ENCODE data around the gene MISFA. TPM values are rescaled to one million over a fixed set of nuclear protein-coding genes. Genes with fewer than 3 reads are reported as not detected.
A peak's percentile ranks its signal among the peaks of the same experiment; 100 is the strongest.
"Not testable (repeated sequence)": the region's sequence is repeated elsewhere in the genome, so short reads cannot be mapped to it uniquely, and the experiment has no call there.

Gene MISFA
- total RNA-seq, 5 donors from 2014 or later (not counting 1 experiment from before 2014, with no cell fraction given): 0.59 TPM; not detected in 4

DNA sequence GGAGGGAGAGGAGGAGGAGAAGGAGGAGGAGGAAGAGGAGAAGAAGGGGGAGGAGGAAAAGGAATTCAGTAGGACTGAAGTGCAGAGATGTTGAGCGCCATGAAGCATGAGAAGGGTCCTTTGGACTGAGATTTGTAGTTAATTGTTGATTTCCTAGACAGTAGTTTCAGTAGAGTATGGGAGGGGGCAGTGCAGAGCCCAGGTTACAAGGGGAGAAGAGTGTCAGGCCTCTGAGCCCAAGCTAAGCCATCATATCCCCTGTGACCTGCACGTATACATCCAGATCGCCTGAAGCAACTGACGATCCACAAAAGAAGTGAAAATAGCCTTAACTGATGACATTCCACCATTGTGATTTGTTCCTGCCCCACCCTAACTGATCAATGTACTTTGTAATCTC is 43.4 kb downstream of the MISFA start:
- peaks cover 7 to 14% of the 10 kb centered on the region in 2 donors for H3K27me3 Mint-ChIP-seq
- H3K4me1 ChIP-seq (ENCODE audit: control insufficient read depth in 1 of 2, extremely low read depth in 1 of 2, insufficient read depth in 2 of 2, low read length in 2 of 2); DNase-seq; H3K4me3 ChIP-seq (ENCODE audit: control insufficient read depth in 1 of 2, extremely low read depth in 1 of 2, low read length in 1 of 2); H3K27ac ChIP-seq (ENCODE audit: low read length); POLR2A ChIA-PET; H3K4me3 Mint-ChIP-seq; H3K9me3 Mint-ChIP-seq; H3K36me3 ChIP-seq (ENCODE audit: control insufficient read depth in 2 of 2, extremely low read depth in 1 of 2, insufficient read depth in 1 of 2, low read length in 1 of 2); H3K4me1 Mint-ChIP-seq; H3K9me3 ChIP-seq; H3K36me3 Mint-ChIP-seq; ATAC-seq (replicated peaks in 1 of 4); H3K27ac Mint-ChIP-seq: not testable (repeated sequence)
- peaks cover 0 to 13% of the 10 kb centered on the region in 2 experiments for H3K27me3 ChIP-seq (replicated peaks in 1 of 2; ENCODE audit: control insufficient read depth in 2 of 2, extremely low read depth in 1 of 2, insufficient read depth in 2 of 2, low read length in 1 of 2)
- 100% methylated on average over 1 of the region's 4 CpGs for WGBS (ENCODE audit: insufficient coverage)
- CTCF ChIA-PET: interaction anchor here in 1 of 2 donors (0.6 kb wide), 1 partner anchor 123 kb away, joined by 3 read pairs; no protein-coding TSS in a partner anchor

DNA sequence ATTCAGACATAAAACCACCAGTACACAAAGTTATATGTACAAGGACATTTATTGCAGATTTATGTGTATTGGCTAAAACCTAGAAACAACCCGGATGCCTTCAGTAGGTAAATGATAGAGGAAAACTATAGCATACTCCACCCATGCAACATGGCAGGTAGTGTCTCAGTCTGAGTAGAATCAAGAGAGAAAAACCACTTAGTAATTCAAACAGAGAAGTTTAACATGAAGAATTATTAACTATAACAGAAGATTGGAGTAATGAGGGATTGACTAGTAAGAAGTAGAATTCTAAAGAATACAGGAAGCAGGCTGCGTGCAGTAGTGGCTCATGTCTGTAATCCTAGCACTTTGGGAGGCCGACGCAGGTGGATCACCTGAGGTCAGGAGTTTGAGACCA is 50.8 kb downstream of the MISFA start:
- no peak for ATAC-seq (replicated peaks in 1 of 4)
- Mint-ChIP-seq H3K36me3 (no peaks in the 10 kb centered on the region), H3K27ac (no peak overlapping the region), H3K4me1 (peaks cover 0 to 7% (median 3%) of the 10 kb centered on the region in 3 donors), H3K27me3 (no peaks in the 10 kb centered on the region), H3K9me3 (no peaks in the 10 kb centered on the region), H3K4me3 (no peak overlapping the region)
- Histone ChIP-seq H3K27ac (ENCODE audit: low read length) (no peak overlapping the region), H3K36me3 (ENCODE audit: control insufficient read depth in 2 of 2, extremely low read depth in 1 of 2, insufficient read depth in 1 of 2, low read length in 1 of 2) (no peaks in the 10 kb centered on the region), H3K4me3 (ENCODE audit: control insufficient read depth in 1 of 2, extremely low read depth in 1 of 2, low read length in 1 of 2) (no peak overlapping the region), H3K4me1 (ENCODE audit: control insufficient read depth in 1 of 2, extremely low read depth in 1 of 2, insufficient read depth in 2 of 2, low read length in 2 of 2) (no peaks in the 10 kb centered on the region), H3K9me3 (no peaks in the 10 kb centered on the region), H3K27me3 (replicated peaks in 1 of 2; ENCODE audit: control insufficient read depth in 2 of 2, extremely low read depth in 1 of 2, insufficient read depth in 2 of 2, low read length in 1 of 2) (no peaks in the 10 kb centered on the region)
- ChIA-PET POLR2A (interaction anchor here in 1 of 2 donors (0.6 kb wide), 1 partner anchor 17 kb away, joined by 3 read pairs; no protein-coding TSS in a partner anchor), CTCF (interaction anchor here in 1 of 2 donors (0.7 kb wide), 1 partner anchor 64 kb away, joined by 3 read pairs; no protein-coding TSS in a partner anchor)
- DNase-seq: no peak
- no CpG with 5 or more reads among the region's 4 CpGs for WGBS (ENCODE audit: insufficient coverage)

DNA sequence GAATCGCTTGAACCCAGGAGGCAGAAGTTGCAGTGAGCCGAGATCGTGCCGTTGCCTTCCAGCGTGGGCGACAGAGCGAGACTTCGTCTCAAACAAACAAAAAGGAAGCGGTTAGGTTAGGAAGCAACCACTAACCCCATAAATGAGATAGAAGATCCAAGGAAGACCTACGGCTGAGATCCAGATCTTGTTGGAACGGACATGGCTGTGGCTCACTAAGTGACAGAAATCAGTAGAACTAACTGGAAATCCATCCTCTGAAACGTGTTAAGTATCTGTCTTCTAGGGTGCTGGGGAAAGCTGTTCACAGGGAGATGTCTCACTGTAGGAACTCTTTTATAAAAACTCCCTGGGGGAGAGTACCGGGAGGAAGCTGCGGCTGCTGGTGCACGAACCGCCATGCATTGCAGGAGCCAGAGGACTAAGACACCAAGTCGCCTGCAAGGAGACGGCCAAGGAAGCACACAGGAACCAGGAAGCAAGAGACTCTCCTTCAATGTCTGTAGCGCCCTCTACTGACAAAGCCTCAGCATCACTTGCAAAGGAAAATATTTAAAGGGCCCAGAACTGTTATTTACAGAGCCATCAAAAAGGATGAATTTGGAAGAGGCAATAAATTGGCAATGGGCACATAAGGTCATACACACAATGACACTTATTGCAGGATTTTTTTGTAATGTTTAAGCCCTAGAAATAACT is 51.4 kb downstream of the MISFA start:
- peak in 1 of 4 experiments; percentile 40 for ATAC-seq (replicated peaks in 1 of 4)
- Mint-ChIP-seq H3K27ac (peak overlapping the region in 1 of 2 donors; percentile 12), H3K4me3 (no peak overlapping the region), H3K4me1 (peaks cover 0 to 7% (median 3%) of the 10 kb centered on the region in 3 donors), H3K27me3 (no peaks in the 10 kb centered on the region), H3K9me3 (no peaks in the 10 kb centered on the region), H3K36me3 (no peaks in the 10 kb centered on the region)
- no peak overlapping the region for H3K4me3 ChIP-seq (ENCODE audit: control insufficient read depth in 1 of 2, extremely low read depth in 1 of 2, low read length in 1 of 2)
- 85% methylated on average over 13 of the region's 19 CpGs for WGBS (ENCODE audit: insufficient coverage)
- no peak overlapping the region for H3K27ac ChIP-seq (ENCODE audit: low read length)
- no peaks in the 10 kb centered on the region for H3K4me1 ChIP-seq (ENCODE audit: control insufficient read depth in 1 of 2, extremely low read depth in 1 of 2, insufficient read depth in 2 of 2, low read length in 2 of 2)
- H3K27me3 ChIP-seq (replicated peaks in 1 of 2; ENCODE audit: control insufficient read depth in 2 of 2, extremely low read depth in 1 of 2, insufficient read depth in 2 of 2, low read length in 1 of 2): no peaks in the 10 kb centered on the region
- DNase-seq: peak in 12 of 35 experiments; percentile 5 to 69 (median 16)
- ChIA-PET POLR2A (no interaction called here), CTCF (interaction anchor here in 1 of 2 donors (0.7 kb wide), 1 partner anchor 74 kb away, joined by 3 read pairs; no protein-coding TSS in a partner anchor)
- H3K36me3 ChIP-seq (ENCODE audit: control insufficient read depth in 2 of 2, extremely low read depth in 1 of 2, insufficient read depth in 1 of 2, low read length in 1 of 2): no peaks in the 10 kb centered on the region
- H3K9me3 ChIP-seq: no peaks in the 10 kb centered on the region

Other genes starting within 250 kb of the MISFA start
- 100 to 1,000 TPM; 130 to 323 (median 161) TPM for gene LDHA, start 205.2 kb upstream of the MISFA start, total RNA-seq
- gene LDHC, start 187.5 kb upstream of the MISFA start, total RNA-seq: under 1 TPM in 1 of 5 donors, not detected in 4; 0.82 TPM
- under 1 TPM in 1 of 5 donors, not detected in 4; 0.46 TPM for gene LDHAL6A, start 143.9 kb upstream of the MISFA start, total RNA-seq
- 10 to 100 TPM; 13.6 to 38.8 (median 36.1) TPM for gene TSG101, start 72.8 kb upstream of the MISFA start, total RNA-seq
- 1 to 10 TPM; 3.9 to 9.0 (median 7.1) TPM for gene UEVLD, start 11.1 kb upstream of the MISFA start, total RNA-seq
- 10 to 100 TPM; 18.2 to 46.2 (median 22.2) TPM for gene SPTY2D1, start 34.6 kb downstream of the MISFA start, total RNA-seq
- 1 to 10 TPM; 2.5 to 6.8 (median 3.5) TPM for gene TMEM86A, start 99.0 kb downstream of the MISFA start, total RNA-seq
- 1 to 10 TPM; 2.1 to 3.7 (median 2.8) TPM for gene IGSF22, start 126.4 kb downstream of the MISFA start, total RNA-seq
- gene PTPN5, start 192.0 kb downstream of the MISFA start, total RNA-seq: under 1 TPM in 1 of 5 donors, not detected in 4; 0.22 TPM